Measurements from ENCODE around the gene CHRNA4. TPM values are rescaled to one million over a fixed set of nuclear protein-coding genes. Genes with fewer than 3 reads are reported as not detected.

Gene CHRNA4
- total and polyA plus RNA-seq, 2 donors = under 0.01 to 0.14 TPM

GRCh38 chr20:63392465-63393365 lies 31.6 kb upstream of the CHRNA4 start:
- Histone ChIP-seq H3K4me3 (ENCODE audit: low read length in 2 of 2) (no peak overlapping the region), H3K4me1 (ENCODE audit: control insufficient read depth in 2 of 2, insufficient read depth in 2 of 2, low read length in 2 of 2) (no peaks in the 10 kb centered on the region), H3K27ac (ENCODE audit: low read depth in 1 of 2, low read length in 1 of 2) (no peak overlapping the region), H3K27me3 (ENCODE audit: control insufficient read depth in 2 of 2, insufficient read depth in 1 of 2, low read length in 1 of 2) (peaks cover 0 to 14% of the 10 kb centered on the region in 2 donors), H3K36me3 (ENCODE audit: control insufficient read depth in 2 of 2, insufficient read depth in 2 of 2, low read length in 1 of 2) (no peaks in the 10 kb centered on the region), H3K9me3 (ENCODE audit: control insufficient read depth in 2 of 2, insufficient read depth in 1 of 2, low read length in 1 of 2) (peaks cover 0 to 4% of the 10 kb centered on the region in 2 donors)
- no peak for DNase-seq (ENCODE audit: low read depth in 6 of 9, low spot score in 9 of 9)
- WGBS = 96% methylated on average over 17 of the region's 17 CpGs

DNA sequence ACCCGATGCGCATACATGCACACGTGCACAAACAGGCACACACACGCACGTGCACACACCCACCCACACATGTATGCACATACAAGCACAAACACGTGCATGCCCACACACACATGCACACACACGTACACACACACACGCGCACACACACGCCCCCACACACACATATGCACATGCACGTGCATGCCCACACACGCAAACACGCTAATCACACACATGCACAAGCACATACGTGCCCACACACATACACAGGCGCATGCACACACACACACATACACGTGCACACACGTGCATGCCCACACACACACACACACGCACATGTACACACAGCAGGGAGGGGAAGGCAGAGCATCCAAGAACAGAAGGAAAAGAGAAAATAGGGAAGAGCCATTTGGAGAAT lies 26.8 kb upstream of the CHRNA4 start:
- no peaks in the 10 kb centered on the region for H3K36me3 ChIP-seq (ENCODE audit: control insufficient read depth in 2 of 2, insufficient read depth in 2 of 2, low read length in 1 of 2)
- no peak overlapping the region for H3K4me3 ChIP-seq (ENCODE audit: low read length in 2 of 2)
- DNase-seq (ENCODE audit: low read depth in 6 of 9, low spot score in 9 of 9) = no peak
- 93% methylated on average over 18 of the region's 18 CpGs for WGBS
- H3K9me3 ChIP-seq (ENCODE audit: control insufficient read depth in 2 of 2, insufficient read depth in 1 of 2, low read length in 1 of 2) = peaks cover 2 to 30% of the 10 kb centered on the region in 2 donors
- H3K27me3 ChIP-seq (ENCODE audit: control insufficient read depth in 2 of 2, insufficient read depth in 1 of 2, low read length in 1 of 2) = peaks cover 0 to 3% of the 10 kb centered on the region in 2 donors
- no peaks in the 10 kb centered on the region for H3K4me1 ChIP-seq (ENCODE audit: control insufficient read depth in 2 of 2, insufficient read depth in 2 of 2, low read length in 2 of 2)
- no peak overlapping the region for H3K27ac ChIP-seq (ENCODE audit: low read depth in 1 of 2, low read length in 1 of 2)

DNA sequence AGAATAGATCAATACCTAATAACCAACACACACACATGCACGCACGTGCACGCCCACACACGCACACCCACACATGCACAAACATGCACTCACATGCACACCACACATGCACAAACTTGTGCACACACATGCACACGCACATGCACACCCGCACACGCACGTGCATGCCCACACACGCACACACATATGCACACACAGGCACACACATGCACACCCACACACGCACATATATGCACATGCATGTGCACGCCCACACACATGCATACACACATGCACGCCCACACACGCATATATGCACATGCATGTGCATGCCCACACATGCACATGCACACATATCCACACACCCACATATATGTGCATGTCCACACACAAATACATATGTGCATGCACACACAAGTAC lies 26.2 kb upstream of the CHRNA4 start:
- no peak for DNase-seq (ENCODE audit: low read depth in 6 of 9, low spot score in 9 of 9)
- H3K36me3 ChIP-seq (ENCODE audit: control insufficient read depth in 2 of 2, insufficient read depth in 2 of 2, low read length in 1 of 2) = no peaks in the 10 kb centered on the region
- H3K4me1 ChIP-seq (ENCODE audit: control insufficient read depth in 2 of 2, insufficient read depth in 2 of 2, low read length in 2 of 2) = no peaks in the 10 kb centered on the region
- H3K27ac ChIP-seq (ENCODE audit: low read depth in 1 of 2, low read length in 1 of 2) = no peak overlapping the region
- no peak overlapping the region for H3K4me3 ChIP-seq (ENCODE audit: low read length in 2 of 2)
- peaks cover 2 to 30% of the 10 kb centered on the region in 2 donors for H3K9me3 ChIP-seq (ENCODE audit: control insufficient read depth in 2 of 2, insufficient read depth in 1 of 2, low read length in 1 of 2)
- H3K27me3 ChIP-seq (ENCODE audit: control insufficient read depth in 2 of 2, insufficient read depth in 1 of 2, low read length in 1 of 2) = peaks cover 0 to 3% of the 10 kb centered on the region in 2 donors
- 98% methylated on average over 13 of the region's 13 CpGs for WGBS

GRCh38 chr20:63386491-63386890 lies 25.3 kb upstream of the CHRNA4 start:
- no peaks in the 10 kb centered on the region for H3K4me1 ChIP-seq (ENCODE audit: control insufficient read depth in 2 of 2, insufficient read depth in 2 of 2, low read length in 2 of 2)
- DNase-seq (ENCODE audit: low read depth in 6 of 9, low spot score in 9 of 9) = no peak
- 97% methylated on average over 18 of the region's 18 CpGs for WGBS
- H3K9me3 ChIP-seq (ENCODE audit: control insufficient read depth in 2 of 2, insufficient read depth in 1 of 2, low read length in 1 of 2) = peaks cover 2 to 30% of the 10 kb centered on the region in 2 donors
- no peak overlapping the region for H3K4me3 ChIP-seq (ENCODE audit: low read length in 2 of 2)
- H3K36me3 ChIP-seq (ENCODE audit: control insufficient read depth in 2 of 2, insufficient read depth in 2 of 2, low read length in 1 of 2) = no peaks in the 10 kb centered on the region
- peaks cover 0 to 5% of the 10 kb centered on the region in 2 donors for H3K27me3 ChIP-seq (ENCODE audit: control insufficient read depth in 2 of 2, insufficient read depth in 1 of 2, low read length in 1 of 2)
- H3K27ac ChIP-seq (ENCODE audit: low read depth in 1 of 2, low read length in 1 of 2) = no peak overlapping the region

GRCh38 chr20:63385819-63386218 lies 24.7 kb upstream of the CHRNA4 start:
- Histone ChIP-seq H3K4me1 (ENCODE audit: control insufficient read depth in 2 of 2, insufficient read depth in 2 of 2, low read length in 2 of 2) (no peaks in the 10 kb centered on the region), H3K27ac (ENCODE audit: low read depth in 1 of 2, low read length in 1 of 2) (no peak overlapping the region), H3K27me3 (ENCODE audit: control insufficient read depth in 2 of 2, insufficient read depth in 1 of 2, low read length in 1 of 2) (peaks cover 0 to 7% of the 10 kb centered on the region in 2 donors), H3K9me3 (ENCODE audit: control insufficient read depth in 2 of 2, insufficient read depth in 1 of 2, low read length in 1 of 2) (peaks cover 2 to 30% of the 10 kb centered on the region in 2 donors), H3K36me3 (ENCODE audit: control insufficient read depth in 2 of 2, insufficient read depth in 2 of 2, low read length in 1 of 2) (no peaks in the 10 kb centered on the region), H3K4me3 (ENCODE audit: low read length in 2 of 2) (no peak overlapping the region)
- WGBS = 92% methylated on average over 6 of the region's 6 CpGs
- no peak for DNase-seq (ENCODE audit: low read depth in 6 of 9, low spot score in 9 of 9)

DNA sequence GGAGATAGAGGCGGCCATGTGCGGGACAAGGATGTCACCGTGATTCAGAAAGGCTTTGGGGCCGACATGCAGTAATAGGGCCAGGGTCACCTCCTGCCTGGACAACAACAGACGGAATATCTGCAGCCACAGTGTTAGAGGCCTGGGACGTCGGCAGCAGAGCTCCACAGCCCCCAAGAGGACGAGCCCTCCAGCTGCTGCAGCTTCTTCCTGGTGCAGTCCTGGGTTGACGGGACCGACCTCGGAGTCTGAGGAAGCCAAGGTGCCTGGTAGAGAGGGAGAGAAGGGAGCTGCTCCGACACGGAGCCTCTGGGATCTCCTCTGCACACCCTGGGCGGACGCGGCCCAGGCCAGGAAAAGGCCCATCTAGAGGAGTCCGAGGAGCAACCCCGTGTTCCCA lies 23.2 kb upstream of the CHRNA4 start:
- no peaks in the 10 kb centered on the region for H3K4me1 ChIP-seq (ENCODE audit: control insufficient read depth in 2 of 2, insufficient read depth in 2 of 2, low read length in 2 of 2)
- H3K27ac ChIP-seq (ENCODE audit: low read depth in 1 of 2, low read length in 1 of 2) = no peak overlapping the region
- 86% methylated on average over 18 of the region's 18 CpGs for WGBS
- peaks cover 2 to 38% of the 10 kb centered on the region in 2 donors for H3K9me3 ChIP-seq (ENCODE audit: control insufficient read depth in 2 of 2, insufficient read depth in 1 of 2, low read length in 1 of 2)
- no peak overlapping the region for H3K4me3 ChIP-seq (ENCODE audit: low read length in 2 of 2)
- peaks cover 0 to 10% of the 10 kb centered on the region in 2 donors for H3K27me3 ChIP-seq (ENCODE audit: control insufficient read depth in 2 of 2, insufficient read depth in 1 of 2, low read length in 1 of 2)
- H3K36me3 ChIP-seq (ENCODE audit: control insufficient read depth in 2 of 2, insufficient read depth in 2 of 2, low read length in 1 of 2) = no peaks in the 10 kb centered on the region
- DNase-seq (ENCODE audit: low read depth in 6 of 9, low spot score in 9 of 9) = no peak

DNA sequence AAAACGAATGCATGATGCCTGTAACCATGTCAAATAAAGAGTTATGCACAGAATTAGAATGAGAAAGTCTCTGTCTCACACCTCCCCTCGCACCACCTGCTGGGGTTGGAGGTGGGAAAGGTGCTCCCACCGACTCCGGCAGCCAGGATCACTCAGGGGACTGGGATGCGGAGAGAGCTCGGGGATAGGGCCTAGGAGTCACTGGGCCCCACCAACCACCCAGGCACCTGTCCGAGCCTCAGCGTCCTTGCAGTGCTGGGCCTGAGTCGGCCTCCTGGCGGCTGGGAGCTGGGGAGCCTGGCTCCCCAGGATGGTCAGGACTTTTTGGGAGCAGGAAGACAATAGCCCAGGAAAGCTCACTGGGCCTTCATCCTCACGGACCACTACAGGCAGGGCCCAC lies 22.4 kb upstream of the CHRNA4 start:
- 79% methylated on average over 11 of the region's 11 CpGs for WGBS
- Histone ChIP-seq H3K4me1 (ENCODE audit: control insufficient read depth in 2 of 2, insufficient read depth in 2 of 2, low read length in 2 of 2) (no peaks in the 10 kb centered on the region), H3K36me3 (ENCODE audit: control insufficient read depth in 2 of 2, insufficient read depth in 2 of 2, low read length in 1 of 2) (no peaks in the 10 kb centered on the region), H3K9me3 (ENCODE audit: control insufficient read depth in 2 of 2, insufficient read depth in 1 of 2, low read length in 1 of 2) (peaks cover 2 to 38% of the 10 kb centered on the region in 2 donors), H3K4me3 (ENCODE audit: low read length in 2 of 2) (no peak overlapping the region), H3K27me3 (ENCODE audit: control insufficient read depth in 2 of 2, insufficient read depth in 1 of 2, low read length in 1 of 2) (peaks cover 0 to 15% of the 10 kb centered on the region in 2 donors), H3K27ac (ENCODE audit: low read depth in 1 of 2, low read length in 1 of 2) (no peak overlapping the region)
- DNase-seq (ENCODE audit: low read depth in 6 of 9, low spot score in 9 of 9) = no peak

DNA sequence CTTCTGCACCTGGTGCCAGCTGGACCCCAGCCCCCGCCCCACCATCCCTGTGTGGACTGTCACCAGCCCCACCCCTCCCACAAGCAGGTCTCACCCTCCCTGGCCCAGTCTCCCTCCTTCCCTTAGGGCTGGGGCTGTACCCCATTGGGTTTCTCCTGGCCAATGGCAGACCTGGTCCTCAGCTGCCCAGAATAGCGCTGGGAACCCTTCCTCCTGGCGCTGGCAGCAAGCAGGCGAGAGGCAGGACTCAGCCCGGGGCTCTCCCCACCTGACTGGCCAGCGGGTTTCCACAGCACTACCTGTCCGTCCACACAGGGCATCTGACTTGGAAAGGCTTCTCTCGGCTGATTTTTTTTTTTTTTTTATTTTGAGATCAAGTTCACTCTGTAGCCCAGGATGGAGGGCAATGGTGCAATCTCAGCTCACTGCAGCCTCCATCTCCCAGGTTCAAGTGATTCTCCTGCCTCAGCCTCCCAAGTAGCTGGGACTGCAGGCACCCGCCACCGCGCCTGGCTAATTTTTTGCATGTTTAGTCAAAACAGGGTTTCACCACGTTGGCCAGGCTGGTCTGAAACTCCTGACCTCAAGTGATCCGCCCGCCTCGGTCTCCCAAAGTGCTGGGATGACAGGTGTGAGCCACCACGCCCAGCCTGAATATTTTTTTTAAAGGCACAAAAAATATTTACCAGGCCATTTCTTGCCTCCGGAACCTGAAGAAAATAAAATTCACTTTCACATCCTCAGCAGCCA lies 21.6 kb upstream of the CHRNA4 start:
- H3K27ac ChIP-seq (ENCODE audit: low read depth in 1 of 2, low read length in 1 of 2) = no peak overlapping the region
- no peaks in the 10 kb centered on the region for H3K36me3 ChIP-seq (ENCODE audit: control insufficient read depth in 2 of 2, insufficient read depth in 2 of 2, low read length in 1 of 2)
- DNase-seq (ENCODE audit: low read depth in 6 of 9, low spot score in 9 of 9) = no peak
- no peaks in the 10 kb centered on the region for H3K4me1 ChIP-seq (ENCODE audit: control insufficient read depth in 2 of 2, insufficient read depth in 2 of 2, low read length in 2 of 2)
- H3K4me3 ChIP-seq (ENCODE audit: low read length in 2 of 2) = no peak overlapping the region
- peaks cover 2 to 34% of the 10 kb centered on the region in 2 donors for H3K9me3 ChIP-seq (ENCODE audit: control insufficient read depth in 2 of 2, insufficient read depth in 1 of 2, low read length in 1 of 2)
- peaks cover 0 to 23% of the 10 kb centered on the region in 2 donors for H3K27me3 ChIP-seq (ENCODE audit: control insufficient read depth in 2 of 2, insufficient read depth in 1 of 2, low read length in 1 of 2)
- WGBS = 78% methylated on average over 17 of the region's 17 CpGs
